COLO668 (cell line): ENCODE data around the gene RERE.

Experiments
- DNase-seq: peaks from one replicate; lab custom pipeline; 2025; ENCODE audit not compliant: unreplicated experiment; lab: John Stamatoyannopoulos, UW

Gene RERE

DNA sequence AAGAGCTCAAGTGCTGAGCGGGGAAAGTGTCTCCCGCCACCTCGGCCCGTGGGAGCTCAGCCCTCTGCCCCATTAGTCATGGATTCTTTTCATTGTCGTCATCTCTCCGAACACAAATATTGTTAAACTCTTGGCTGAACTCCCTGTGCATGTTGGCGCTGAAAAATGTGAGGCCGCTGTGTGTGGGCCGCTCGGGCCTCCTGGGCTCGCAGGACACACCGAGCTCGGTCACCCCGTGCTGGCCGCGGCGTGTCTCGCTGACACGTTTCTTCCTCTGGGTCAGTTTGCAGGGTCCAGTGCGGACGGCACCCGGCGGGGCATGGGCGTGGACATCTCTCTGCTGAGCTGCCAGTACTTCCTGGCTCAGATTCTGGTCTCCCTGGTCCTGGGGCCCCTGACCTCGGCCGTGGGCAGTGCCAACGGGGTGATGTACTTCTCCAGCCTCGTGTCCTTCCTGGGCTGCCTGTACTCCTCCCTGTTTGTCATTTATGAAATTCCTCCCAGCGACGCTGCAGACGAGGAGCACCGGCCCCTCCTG is 473.9 kb downstream of the RERE start:
- peak; percentile 57 for DNase-seq

DNA sequence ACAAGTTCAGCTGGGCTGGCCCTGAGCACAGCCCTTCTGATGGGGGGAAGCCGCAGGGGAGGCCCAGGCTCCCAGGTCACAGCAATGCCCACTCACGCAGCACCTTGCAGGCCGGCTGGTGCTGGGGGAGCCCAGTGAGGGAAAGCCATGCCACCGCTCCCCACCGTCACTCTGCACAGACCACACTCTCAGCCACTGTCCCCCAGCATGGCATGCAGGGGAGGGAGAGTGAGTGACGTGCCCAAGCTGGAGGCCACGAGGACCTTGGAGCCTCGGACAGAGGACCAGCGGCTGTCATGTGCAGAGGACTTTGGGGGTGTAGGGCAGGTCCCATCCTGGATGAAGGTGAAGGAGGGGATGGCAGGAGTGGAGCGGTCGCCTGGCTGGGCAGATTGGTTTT is 474.4 kb downstream of the RERE start:
- DNase-seq = no peak

DNA sequence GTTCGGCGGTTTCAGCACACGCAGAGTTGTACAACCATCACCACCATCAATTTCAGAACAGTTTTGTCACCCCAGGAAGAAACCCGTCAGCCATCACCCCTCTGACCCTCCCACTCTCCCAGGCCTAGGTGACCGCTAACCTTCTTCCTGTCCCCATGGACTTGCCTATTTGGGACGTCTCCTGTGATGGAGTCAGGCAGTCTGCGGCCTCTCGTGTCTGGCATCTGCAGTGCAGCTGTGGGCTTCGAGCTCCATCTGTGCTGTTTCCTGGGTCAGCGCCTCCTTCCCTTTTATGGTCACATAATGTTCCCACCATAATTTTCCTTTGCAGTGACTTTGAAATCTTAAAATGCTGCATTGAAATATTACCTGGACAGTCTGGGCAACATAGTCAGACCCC is 475.1 kb downstream of the RERE start:
- no peak for DNase-seq

GRCh38 chr1:8340448-8340847 is 477.0 kb downstream of the RERE start:
- no peak for DNase-seq

DNA sequence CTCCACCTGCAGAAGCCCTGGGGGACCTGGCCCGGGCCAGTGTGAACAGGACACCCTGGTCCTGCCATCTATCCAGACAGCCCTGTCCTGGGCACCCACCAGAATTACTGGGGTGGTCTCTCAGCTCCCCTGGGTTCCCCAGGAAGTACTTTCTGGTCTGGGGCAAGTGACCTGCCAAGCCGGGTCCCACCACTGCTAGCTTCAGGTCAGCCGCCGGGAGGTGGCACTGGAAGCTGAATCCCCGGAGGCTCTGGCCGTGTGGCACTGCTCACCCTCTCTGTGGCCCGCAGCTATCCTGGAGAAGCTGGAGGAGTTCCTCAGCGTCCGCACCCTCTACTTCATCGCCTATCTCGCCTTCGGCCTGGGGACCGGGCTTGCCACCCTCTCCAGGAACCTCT is 478.2 kb downstream of the RERE start:
- DNase-seq = no peak

GRCh38 chr1:8338526-8339202 is 478.8 kb downstream of the RERE start:
- no peak for DNase-seq

DNA sequence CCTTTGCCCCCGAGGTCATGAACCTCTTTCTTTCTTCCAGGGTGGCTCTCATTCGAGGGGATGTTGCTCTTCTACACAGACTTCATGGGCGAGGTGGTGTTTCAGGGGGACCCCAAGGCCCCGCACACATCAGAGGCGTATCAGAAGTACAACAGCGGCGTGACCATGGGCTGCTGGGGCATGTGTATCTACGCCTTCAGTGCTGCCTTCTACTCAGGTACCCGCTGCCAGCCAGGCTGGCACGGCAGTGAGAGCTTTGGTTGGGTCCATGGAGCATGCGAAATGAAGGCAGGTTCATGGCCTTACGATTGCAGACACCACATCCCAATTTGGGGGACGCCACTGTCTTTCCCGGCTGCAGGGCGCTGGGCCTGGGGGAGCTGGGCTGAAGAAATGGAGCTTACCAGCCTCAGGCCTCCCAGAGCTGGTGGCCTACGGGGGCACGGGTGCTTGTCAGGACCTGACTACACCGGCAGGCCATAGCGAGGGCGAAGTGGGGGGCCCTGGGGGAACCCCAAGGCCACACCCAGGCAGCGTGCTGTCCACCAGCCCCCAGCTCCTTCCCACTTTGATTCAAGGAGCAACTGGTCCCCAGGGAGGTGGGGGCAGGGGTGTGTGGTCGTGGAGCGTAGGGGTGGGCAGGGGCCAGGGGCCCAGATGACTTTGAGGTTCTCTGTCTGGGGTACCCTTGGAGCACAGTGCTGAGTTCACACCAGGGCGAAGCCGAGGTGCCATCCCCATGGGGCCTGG is 479.5 kb downstream of the RERE start:
- DNase-seq = no peak

- DNase-seq = no peak
Observed at GRCh38 chr1:8335246-8335645, 482.2 kb downstream of the RERE start.

GRCh38 chr1:8334106-8334851 is 483.2 kb downstream of the RERE start:
- DNase-seq = no peak

GRCh38 chr1:8333246-8333987 is 484.0 kb downstream of the RERE start:
- no peak for DNase-seq

- DNase-seq = no peak
Observed at GRCh38 chr1:8332806-8333205, 484.6 kb downstream of the RERE start.

DNA sequence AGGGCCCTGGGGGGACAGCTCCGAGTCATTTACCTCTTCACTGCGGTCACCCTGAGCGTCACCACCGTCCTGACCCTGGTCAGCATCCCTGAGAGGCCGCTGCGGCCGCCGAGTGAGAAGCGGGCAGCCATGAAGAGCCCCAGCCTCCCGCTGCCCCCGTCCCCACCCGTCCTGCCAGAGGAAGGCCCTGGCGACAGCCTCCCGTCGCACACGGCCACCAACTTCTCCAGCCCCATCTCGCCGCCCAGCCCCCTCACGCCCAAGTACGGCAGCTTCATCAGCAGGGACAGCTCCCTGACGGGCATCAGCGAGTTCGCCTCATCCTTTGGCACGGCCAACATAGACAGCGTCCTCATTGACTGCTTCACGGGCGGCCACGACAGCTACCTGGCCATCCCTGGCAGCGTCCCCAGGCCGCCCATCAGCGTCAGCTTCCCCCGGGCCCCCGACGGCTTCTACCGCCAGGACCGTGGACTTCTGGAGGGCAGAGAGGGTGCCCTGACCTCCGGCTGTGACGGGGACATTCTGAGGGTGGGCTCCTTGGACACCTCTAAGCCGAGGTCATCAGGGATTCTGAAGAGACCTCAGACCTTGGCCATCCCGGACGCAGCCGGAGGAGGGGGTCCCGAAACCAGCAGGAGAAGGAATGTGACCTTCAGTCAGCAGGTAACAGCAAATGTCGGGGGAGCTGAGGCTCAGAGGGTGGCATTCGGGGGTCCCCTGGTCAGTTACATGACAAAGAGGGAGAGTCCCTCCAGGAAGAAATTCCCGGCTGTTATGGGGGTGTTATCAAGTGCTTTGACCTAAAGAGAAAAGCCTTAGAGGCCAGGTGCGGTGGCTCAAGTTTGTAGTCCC is 486.9 kb downstream of the RERE start:
- DNase-seq = no peak

DNA sequence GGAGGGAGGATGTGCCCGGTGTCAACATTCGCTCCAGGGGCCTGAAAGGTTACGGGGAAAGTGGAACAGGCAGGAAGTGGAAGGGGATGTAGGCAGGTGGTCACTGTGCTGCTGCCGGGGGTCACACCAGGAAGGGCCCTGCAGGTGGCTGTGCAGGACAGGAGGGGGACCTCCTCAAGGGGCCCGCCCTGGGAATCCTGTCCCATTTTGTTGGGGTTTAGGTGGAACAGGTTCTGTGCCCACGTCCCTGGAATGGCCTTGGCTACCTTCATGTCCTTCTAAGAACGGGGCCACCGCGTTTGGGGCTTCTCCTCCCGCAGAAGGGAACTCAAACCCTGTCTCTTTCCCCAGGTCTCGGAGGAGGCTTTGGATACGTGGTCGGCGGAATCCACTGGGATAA is 487.6 kb downstream of the RERE start:
- DNase-seq = no peak

DNA sequence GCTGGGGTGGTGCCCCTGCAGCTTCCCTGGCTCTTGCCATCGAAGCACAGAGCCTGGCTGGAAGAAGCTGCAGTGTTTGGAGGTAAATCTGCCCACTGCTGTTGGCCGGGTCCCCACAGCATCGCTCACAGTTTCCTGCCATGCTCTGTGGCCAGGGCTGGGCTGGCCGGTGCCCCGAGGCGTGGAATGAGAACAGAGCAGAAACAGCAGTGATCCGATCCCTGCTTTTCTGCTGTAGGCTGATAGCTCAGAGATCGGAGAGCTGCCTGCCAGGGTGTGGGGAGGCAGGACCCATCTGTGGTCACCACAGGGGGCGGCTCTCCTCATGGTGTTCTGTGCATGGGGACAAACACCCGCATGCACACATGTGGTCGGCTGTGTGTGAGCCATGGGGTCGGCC is 488.0 kb downstream of the RERE start:
- DNase-seq = no peak

DNA sequence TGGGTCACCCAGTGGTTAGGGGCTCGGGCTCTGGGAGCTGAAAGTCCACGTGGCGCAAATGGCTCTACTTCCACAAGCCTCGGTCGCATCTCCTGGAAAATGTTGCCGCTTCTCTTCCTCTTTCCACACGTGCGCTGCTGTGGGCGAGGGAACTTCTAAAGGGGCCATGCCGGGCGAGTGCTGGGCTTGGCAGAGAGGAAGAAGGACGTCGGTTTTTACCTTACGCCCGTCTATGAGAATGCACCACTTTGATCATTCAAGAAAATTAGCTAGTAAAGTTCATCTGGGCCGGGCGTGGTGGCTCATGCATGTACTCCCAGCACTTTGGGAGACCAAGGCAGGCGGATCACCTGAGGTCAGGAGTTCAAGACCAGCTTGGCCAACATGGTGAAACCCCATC is 489.2 kb downstream of the RERE start:
- DNase-seq = no peak

- DNase-seq = no peak
Observed at GRCh38 chr1:8326265-8326664, 491.2 kb downstream of the RERE start.

GRCh38 chr1:8325771-8326170 is 491.7 kb downstream of the RERE start:
- DNase-seq = no peak

- no peak for DNase-seq
Observed at GRCh38 chr1:8324176-8324810, 493.1 kb downstream of the RERE start.

GRCh38 chr1:8323706-8324105 is 493.7 kb downstream of the RERE start:
- no peak for DNase-seq

- DNase-seq = no peak
Observed at GRCh38 chr1:8321612-8322011, 495.8 kb downstream of the RERE start.
